Camera-type eye (tissue), 1 donor: Measurements from ENCODE around the gene GPATCH11. TPM values are rescaled to one million over a fixed set of nuclear protein-coding genes. Genes with fewer than 3 reads are reported as not detected.

Source experiments
- total RNA-seq: library from RNA; depleted of rRNA; stranded (reverse); fragments of >200 nt; gene quantifications from one replicate; pipeline ENCODE4 v1.2.3, GENCODE V29; 2014

The GPATCH11 gene
- total RNA-seq: 17.2 TPM

DNA sequence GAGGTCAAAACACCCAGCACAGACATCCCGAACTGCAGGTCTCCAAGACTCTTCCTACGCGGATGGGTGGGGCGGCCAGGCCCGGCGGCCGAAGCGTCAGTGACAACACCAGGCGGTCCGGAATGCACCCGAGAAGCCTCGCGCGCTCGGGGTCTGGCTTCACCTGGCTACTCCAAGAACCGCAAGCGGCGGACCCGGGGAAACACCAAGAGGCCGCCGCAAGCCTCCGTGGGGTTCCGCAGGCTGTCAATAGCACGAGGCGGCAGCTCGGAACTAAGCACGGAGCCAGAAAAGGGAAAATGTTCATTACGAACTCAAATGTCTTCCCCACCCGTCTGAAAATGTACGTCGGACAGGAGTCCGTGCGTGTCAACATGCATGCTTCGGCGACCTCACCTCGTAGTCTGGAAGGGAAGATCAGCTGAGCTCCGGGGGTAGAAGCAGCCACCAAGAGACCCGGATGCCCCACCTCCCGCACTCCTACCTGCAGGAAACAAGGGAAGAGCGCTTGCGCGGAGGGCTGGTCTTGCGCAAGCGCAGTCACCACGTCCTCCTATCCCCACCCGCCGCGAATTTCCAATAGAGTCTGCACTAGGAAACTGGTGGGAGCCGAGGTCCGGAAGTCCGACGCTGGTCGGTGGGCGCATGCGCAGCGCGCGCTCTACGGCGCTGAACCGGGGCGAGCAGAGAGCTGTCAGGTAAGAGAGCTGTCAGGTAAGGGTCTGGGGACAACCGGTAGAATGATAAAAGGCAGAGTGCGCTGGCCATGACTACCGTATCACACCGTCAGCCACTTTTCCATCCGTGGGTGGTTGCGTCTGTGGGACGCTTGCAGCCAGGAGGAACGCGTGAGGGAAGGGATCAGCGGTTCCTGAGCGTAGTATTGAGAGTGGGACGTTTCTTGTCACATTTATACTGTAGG is at the start of gene GPATCH11, which contains the start of gene HEATR5B:
TSS of gene GPATCH11 (plus strand) at position 646 of the 922 bp plus-strand sequence. CDS start 3,864 bp downstream, outside the sequence.
TSS of gene HEATR5B (minus strand) at position 500 of the 922 bp plus-strand sequence. CDS start 958 bp downstream, outside the sequence.

Other genes with a start within 250 kb of the GPATCH11 start
- gene STRN, start 118.0 kb upstream of the GPATCH11 start, total RNA-seq: 37.5 TPM
- gene HEATR5B, start 146 bp upstream of the GPATCH11 start, total RNA-seq: 73.4 TPM
- 51.0 TPM for gene EIF2AK2, start 72.5 kb downstream of the GPATCH11 start, total RNA-seq
- not detected for gene SULT6B1, start 104.2 kb downstream of the GPATCH11 start, total RNA-seq
- gene CEBPZOS, start 112.0 kb downstream of the GPATCH11 start, total RNA-seq: 25.3 TPM
- gene CEBPZ, start 147.1 kb downstream of the GPATCH11 start, total RNA-seq: 65.3 TPM
- gene NDUFAF7, start 147.1 kb downstream of the GPATCH11 start, total RNA-seq: 41.9 TPM
- gene PRKD3, start 240.3 kb downstream of the GPATCH11 start, total RNA-seq: 84.2 TPM